CD4-positive, alpha-beta T cell treated with Interleukin-21 for 1 hour (primary cell): ENCODE data around the gene VAPA.
A peak's percentile ranks its signal among the peaks of the same experiment; 100 is the strongest.

Experiments
- DNase-seq: peaks from one replicate; pipeline ENCODE4 v3.0.0-alpha.2; 2020

VAPA gene

DNA sequence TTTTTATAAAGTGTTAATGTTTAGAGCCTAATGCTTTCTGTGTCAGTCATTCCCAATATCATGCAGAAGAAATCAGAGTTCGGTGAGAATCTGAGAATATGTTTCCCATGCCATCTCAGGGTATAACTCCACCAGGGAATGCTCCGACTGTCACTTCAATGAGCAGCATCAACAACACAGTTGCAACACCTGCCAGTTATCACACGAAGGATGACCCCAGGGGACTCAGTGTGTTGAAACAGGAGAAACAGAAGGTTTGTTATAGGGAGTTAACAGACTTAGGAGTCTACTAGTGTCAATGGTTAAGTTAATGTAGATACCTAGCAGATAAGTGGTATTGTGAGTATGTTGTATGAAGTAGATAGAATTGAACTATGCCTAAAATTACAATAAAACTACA is 31.0 kb downstream of the VAPA start:
- DNase-seq: no peak

DNA sequence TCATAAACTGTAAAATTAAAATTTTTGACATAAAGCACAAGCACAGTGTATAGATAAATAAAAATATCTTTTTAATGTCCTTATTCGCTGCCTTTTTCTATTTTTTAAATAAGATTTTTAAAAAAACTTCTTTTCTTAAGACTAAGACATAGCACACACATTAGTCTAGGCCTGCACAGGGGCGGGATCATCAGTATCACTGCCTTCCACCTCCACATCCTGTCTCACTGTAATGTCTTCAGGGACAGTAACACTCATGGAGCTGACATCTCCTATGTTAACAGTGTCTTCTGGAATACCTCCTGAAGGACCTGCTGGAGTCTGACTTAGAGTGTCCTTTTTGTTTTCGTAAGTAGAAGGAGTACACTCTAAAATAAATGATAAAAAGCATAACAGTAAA is 33.0 kb downstream of the VAPA start:
- no peak for DNase-seq

DNA sequence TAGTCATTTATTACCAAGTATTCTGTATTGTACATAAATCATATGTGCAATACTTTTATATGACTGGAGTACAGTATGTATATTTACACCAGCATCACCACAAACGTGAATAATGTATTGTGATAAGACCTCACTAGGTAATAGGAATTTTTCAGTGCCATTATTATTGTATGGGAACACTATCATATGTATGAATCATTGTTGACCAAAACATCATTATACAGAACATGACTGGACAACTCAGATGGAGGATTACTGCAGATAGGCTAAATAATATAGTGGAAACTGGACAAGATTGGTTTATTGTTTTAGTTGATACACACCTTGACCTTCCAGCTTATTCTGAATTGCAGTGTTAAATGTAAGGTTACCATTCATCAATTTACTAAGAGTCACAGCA is 33.4 kb downstream of the VAPA start:
- no peak for DNase-seq

DNA sequence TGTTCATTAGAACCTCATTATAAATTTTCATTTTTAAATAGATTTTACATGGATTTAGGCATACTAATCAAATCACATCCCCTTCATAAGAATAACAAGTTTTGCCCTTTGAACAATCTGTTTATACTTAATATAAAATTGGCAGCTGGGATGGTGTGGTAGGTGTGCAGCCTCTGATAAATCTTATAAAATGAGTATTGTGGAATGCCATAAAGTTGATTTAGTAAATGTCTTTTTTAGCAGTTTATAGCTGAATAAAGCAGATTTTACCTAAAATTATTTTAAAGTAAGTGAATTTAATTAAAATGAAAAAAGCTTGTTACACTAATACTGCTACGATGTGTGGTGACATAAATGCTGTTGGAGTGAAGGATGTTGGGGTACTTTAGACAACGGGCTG is 35.5 kb downstream of the VAPA start:
- no peak for DNase-seq

DNA sequence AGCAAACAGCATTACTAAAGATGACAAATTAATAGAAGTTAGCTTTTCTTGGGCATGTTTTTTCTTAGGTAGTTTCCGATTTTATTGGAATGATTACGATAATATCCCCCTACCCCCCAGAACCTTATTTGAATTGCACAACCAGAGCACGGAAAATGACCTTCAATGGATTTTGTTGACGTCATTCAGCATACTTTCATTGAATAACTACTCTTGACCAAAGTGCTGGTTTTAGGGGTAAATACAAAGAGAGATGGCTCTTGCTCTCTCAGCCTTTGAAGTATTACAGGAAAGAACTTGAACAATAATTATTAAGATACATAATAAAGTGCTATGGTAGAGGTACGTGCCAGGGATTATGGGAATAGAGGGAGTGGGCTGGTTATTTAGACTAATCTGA is 36.0 kb downstream of the VAPA start:
- DNase-seq: no peak

DNA sequence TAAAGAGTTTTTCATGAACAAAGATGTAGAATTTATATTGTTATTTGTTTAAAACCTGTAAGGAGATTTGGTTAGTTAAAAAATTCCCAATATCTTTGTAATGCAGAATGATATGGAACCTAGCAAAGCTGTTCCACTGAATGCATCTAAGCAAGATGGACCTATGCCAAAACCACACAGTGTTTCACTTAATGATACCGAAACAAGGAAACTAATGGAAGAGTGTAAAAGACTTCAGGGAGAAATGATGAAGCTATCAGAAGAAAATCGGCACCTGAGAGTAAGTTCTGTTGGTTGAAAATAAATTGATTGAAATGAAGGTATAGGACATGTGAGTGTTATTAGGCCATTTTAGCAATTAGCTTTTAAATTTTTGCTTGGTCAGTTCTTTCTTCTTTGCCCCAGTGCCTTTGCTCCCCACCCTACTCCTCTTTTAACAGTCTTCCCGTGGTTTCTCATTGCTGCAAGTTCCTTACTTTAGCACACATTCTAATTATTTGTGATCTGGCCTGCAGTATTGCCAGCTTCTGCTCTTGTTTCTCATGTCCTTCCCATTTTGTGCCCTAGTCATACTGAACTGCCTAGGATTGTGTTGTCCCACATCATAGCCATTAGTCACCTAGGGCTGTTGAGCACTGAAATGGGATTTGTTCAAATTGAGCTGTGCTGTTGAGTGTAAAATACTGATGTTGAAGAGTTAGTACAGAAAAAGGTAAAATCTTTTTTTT is 36.6 kb downstream of the VAPA start:
- DNase-seq: no peak

DNA sequence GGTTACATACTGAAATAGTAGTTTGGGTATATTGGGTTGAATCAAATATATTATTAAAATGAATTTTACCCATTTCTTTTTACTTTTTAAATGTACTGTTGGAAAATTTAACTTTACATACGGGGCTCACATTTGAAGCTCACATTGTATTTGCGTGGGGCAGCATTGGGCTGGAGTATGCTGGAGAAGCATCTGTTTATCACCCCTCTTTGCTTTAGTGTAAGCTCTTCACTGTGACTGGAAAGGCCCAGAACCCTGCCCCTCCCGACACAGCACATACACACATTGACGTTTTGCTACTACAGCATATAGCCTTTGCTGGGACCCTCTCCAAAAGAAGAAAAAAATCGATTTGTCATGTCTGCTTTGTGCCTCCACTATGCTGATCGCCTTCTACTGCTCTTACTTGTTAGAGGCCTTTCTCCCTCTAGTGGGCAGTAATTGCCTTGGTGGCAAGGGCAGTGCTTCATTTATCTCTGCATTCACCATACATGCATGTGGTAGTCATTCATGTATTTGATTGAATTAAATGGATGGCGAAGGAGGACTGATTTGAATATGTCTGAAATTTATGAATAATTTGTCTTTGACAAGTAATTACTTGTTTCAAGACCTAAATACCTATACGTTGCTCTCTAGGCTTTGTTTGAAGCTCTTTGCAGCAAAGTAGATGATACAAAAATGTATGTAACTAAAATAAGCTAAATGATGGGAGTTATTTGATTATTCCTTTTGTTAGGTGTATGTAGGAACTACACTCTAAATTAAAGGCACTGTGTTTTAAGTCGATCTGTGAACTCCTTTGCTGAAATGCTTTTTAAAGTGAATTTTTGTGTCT is 37.4 kb downstream of the VAPA start:
- DNase-seq: peak; percentile 27

DNA sequence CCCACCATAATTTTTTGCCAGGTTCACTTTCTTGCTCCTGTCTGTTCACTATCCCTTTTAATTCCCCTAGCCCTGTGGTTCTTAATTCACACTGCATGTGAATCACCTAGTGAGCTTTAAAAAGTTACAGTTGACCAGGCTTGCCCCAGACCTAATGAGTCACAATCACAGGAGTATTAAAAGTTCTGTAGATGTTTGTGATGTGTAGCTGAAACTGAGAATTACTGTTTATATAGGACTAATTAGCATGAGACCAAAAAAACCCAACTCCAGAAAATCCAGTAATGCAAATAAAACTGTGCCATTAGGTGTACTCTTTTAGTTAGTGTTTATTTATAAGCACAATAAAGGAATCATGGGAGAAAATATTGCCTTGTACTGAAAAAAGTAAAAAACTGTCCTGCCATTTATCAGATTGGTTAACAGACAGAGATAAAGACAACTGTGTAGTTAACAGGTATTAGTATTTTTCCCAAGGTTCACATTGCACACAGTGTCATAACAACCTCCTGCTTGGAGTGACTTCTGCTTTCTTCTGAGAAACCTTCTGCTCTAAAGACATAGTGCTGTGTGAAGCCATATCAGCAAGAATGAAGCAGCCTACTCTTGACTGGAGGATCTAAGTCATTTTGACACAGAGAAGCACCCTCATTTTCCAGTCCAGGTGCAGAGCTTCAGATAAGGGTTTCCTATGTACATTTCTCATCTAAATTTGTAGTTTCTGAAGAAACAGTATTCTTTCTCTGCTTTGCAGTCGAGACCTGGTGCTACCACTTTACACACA is 39.0 kb downstream of the VAPA start:
- no peak for DNase-seq

DNA sequence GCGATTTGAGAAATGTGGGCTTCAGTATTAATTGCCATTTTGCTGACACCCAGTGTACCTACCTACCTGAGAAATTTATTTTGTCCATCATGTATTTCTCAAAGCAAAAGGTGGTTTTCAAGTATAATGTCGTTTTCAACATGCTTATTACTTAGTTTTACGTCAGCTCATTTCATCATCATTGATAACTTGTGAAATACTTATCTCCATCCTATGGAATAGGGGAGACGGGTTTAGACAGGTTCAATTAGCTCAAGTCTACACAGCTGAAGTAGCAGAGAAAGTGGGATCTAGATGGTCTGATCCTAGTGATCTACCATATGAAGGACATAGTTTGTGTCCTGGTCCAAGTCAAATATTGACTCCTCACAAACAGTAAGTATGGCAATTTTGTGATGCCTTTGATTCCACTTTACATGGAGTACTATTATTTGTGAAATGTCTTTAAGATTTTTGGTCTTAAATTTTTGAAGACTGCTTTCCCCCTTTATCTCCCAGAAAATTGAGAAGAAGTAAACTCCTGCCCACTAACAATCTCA is 45.1 kb downstream of the VAPA start:
- DNase-seq: no peak

DNA sequence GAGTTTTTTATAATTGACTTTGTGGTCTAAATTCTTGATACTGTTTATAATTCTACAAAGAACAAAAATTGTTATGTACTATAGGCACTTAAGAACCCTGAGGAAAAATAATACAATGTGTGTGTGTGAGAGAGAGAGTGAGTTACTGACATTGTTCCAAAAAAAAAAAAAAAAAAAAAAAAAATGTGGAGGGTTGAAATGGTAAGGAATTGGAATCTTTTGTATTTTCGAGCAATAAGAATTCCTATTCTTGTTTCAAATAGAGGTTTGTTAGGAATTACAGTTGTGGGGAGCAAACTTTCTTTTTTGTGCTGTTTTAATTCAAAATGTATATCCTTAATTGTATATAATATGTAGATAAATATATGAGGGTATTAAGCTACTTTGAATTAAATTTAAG is 45.7 kb downstream of the VAPA start:
- DNase-seq: no peak

DNA sequence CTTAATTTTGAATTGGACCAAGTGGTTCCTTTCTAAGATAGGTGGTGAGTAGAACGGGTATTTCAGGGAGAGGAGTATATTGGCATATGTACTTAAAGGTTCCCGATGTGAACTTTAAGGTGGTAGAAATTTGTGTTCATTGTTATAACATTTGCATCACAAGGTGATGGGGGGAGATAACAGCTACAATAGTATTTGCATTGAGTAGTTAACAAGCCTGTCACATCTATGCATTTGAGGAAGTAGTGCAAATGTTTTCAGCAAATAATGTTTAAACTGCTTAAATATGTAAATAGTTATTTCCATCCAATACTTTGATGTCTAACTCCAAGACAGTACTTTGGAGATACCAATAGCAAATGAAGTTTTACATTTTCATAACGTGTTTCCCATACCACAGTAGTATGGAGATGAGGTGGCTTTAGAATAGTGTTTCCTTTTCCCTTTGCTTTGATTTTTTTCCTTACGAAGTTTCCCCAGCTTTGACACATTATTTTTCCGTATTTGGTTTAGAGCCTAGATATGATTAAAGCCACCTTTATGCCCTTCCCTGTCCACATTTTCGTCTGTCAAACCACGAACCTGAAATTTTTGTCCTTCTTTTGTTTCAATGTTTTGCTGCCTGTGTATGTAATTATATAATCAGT is 46.6 kb downstream of the VAPA start:
- no peak for DNase-seq

DNA sequence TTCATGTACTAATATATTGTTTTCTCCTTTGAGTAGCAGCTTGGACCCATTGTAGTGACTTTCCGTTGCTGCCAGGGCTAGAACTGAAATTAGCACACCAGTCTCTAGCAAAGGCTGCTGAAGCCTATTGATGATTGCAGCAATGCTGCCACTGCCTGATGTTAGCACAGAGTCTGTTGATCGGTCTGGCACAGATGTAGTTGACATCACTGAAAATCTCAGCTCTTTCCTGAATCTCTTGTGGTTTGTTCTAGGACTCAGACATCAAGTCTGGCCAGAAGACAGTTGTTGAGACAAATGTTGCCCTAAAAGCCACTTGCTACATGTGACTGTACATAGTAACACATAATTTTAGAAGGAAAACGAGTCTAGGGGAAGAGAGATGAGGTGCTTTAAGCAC is 47.2 kb downstream of the VAPA start:
- DNase-seq: no peak

DNA sequence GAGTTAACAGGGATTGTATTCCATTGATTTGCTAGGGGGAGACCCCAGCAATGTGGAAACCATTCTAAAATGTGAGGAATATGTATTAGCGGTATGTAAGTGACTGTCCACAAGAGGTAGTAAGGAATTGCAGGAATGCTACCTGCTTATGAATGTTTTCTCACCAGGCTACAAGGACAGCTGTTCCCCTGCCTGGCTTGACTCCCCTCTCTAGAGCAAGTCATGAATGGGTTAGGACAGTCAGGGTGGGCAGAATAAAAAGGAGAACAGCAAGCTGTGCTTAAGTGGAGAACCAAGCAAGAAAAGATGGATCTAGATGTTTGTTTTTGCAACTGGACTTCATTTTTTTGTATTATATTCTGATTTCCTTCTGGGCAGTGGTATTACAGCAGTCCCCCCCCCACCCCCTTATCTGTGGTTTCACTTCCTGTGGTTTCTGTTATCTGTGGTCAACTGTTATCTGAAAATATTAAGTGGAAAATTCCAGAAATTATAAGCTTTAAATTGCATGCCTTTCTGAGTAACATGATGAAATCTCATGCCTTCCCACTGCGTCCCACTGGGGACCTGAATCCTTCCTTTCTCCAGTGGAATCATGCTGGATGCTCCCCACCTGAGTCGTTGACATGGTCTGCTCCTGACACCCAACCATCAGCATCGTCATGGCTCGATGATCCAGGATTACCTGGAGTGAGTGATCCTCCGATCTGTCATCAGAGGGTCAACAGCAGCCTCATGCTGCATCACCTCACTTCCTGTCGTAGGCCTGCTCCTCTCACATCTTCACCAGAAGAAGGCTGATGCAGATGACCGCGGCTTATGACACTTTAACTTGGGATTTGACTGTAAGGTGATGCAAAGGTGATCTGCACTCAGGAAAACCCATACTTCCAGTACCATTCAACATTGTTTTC is 52.2 kb downstream of the VAPA start:
- no peak for DNase-seq

DNA sequence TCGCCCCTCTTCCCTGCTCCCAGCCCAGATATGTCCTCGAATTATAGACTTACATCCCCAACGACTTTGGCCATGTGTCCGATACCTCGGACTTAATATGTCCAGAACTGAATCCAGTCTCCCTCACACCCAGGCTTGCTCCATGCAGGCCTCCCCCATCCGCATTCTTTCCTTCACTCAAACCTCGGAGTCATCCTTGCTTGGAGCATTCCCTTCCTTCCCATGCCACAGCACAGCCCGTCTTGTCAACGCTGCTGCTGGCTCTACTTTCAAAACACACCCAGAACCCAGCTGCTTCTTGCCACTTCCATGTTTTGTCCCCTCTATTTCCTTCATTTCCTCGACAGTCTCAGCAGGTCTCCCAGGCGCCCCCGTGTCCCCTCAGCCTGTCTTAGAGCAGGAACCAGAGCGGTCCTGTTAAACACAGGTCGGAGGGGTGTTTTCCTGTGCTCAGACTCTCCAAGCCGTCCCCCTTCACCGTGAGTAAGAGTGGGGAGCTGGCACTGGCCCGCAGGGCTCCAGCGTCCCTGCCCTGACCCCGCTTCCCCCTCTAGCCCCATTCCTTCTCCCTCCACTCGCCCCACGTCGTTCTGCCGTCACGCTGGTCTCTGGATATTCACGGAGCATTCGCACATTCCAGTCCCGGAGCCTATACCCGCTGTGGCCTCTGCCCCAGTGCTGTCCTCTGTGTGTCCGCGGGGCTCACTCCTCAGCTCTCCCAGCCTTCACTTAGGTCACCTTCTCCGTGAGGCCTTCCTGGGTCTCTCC is 54.4 kb downstream of the VAPA start:
- DNase-seq: no peak

DNA sequence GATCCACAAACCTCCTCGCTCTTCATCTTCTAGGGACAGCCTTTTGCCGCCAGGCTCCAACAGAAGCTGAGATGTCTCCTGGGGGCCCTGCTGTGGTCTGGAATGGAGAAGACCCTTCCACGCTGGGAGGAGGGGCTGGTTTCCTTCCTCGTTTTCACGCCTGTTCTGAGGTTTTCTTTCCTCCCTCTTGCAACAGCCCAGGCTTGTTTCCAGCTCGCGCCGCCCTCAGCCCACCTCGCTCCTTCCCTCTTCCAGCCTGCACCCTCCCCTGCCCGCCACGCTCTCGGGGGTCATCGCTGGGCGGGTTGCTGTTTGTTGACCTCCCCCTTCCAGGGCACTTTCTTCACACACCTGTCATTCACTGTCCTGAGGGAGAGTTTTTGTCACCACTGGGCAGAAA is 55.4 kb downstream of the VAPA start:
- DNase-seq: no peak

DNA sequence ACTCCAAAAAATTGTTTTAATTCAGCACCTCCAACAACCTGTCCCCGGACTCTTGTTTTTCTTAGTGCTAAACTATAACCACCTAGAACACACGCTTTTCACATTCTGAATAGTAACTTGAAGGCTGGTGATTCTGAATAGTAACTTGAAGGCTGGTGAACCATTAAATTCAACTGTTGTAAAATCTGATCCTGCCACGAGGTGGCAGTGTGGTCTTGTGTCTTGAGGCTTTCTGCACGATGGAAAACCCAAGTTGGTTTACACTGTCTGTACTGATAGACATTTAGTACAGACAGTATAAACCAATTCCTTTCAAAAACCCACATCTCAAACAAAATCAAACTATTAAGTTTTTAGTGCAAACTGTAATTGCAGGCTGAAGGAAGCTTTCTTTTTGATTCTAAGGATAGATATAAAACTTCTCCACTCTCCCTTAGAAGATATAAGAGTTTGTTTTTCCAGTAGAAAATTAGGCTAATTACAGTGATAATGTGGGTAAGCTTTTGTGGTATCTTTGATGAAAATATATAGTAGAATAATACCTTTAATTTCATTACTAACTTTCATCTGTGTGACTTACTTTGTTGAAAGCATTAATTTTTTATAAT is 57.6 kb downstream of the VAPA start:
- DNase-seq: peak; percentile 67

DNA sequence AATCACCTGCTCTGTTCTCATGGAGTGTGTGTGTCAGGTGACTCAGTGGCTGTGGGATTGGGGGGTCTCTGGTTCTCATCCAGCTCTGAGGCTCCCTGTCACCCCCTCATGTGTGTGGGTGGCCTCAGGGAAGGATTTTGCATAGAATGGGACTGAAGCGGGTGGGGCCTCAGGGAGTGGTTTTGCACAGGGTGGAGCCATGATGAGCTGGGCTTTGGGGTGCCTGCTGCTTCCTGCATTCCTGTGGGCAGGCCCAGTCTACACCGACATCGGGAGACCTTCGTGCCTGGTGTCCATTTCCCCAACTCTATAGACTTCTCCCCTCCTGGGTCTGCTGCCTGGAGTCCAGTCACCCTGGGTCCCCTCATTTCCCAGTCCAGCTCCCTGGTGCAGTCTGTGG is 59.7 kb downstream of the VAPA start:
- no peak for DNase-seq

DNA sequence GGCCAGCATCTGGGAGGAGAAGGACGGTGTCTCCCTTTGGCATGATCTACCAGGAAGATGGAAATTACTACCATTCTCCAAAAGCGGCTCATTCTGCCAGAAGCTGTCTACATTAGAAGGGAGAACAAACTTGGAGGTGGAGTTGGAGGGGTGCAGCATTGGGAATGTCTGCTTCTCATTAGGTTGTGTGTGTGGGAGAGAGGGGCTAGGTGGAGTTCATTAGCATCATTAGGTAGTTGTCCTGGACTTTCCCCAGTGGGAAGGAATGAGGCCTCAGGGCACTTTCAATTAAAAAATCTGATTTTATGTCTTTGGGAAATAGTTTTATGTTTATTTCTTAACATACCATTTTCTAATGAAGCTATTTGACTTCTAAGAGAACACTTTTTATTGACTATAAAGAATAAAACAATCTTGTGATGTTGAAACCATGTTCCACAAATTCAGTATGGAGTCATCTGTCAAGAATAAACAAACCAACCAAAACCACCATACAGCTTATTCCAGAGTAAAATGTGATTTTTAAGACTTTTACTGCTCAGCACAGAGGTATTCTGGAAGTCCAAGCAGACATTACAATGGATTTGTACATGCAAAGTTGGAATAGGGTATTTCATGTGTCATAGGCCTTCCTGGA is 60.6 kb downstream of the VAPA start:
- DNase-seq: no peak

DNA sequence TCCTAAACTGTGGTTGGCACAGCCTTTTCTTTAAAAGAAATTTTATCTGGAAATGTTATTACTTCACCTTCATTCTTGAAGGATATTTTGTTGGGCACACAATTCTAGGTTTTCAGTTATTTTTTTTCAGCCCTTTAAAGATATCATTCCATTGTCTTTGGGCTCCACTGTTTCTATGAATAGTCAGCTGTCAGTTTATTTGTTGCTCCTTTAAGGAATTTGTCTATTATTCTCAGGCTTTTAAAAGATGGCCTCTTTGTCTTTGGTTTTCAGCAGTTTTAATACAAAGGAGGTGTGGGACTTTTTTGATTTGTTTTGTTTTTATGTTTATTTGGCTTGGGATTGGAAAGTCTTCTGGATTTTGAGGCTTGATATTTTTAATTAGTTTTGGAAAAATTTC is 61.8 kb downstream of the VAPA start:
- no peak for DNase-seq

DNA sequence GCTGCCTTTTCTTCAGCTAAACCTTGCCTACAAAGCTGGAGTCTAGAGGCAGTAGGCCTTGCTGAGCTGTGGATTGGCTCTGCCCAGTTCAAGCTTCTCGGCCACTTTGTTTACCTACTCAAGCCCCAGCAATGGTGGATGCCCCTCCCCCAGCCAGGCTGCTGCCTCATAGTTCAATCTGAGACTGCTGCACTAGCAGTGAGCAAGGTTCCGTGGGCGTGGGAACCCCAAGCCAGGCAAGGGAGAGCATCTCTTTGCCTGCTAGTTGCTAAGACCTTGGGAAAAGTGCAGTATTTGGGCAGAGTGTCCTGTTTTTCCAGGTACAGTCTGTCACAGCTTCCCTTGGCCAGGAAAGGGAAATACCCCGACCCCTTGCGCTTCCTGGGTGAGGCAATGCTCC is 68.9 kb downstream of the VAPA start:
- DNase-seq: no peak
